SK-N-SH (cell line): Measurements from ENCODE around the gene PGLYRP4. TPM values are rescaled to one million over a fixed set of nuclear protein-coding genes. Genes with fewer than 3 reads are reported as not detected.

Experiments
- CTCF ChIA-PET: fragments of 300-600, 350-600 bp; formaldehyde crosslinking; extraction: SDS; loops from one replicate; lab custom pipeline; 2021; lab: Yijun Ruan, JAX
- POLR2A ChIA-PET: fragments of 350-600 bp; sonication (Branson Sonifier 250); formaldehyde crosslinking; extraction: SDS; loops from one replicate; lab custom pipeline; 2020; ENCODE audit warnings: antibody characterized with exemption, inconsistent platforms; lab: Yijun Ruan, JAX
- DNase-seq: peaks from one replicate; pipeline ENCODE4 v3.0.0; 2012
- H2AFZ ChIP-seq: fragments of 200-600 bp; sonication (generic); 2 replicates; pipeline ENCODE4 v1.8.1; 2016; ENCODE audit warnings: antibody characterized with exemption, mild to moderate bottlenecking, low read depth
- H3F3A ChIP-seq: fragments of 200-600 bp; sonication (generic); replicated peaks from 2 replicates; pipeline ENCODE3; 2016; ENCODE audit warnings: antibody characterized with exemption, mild to moderate bottlenecking; ENCODE audit not compliant: insufficient read depth
- H3K27ac ChIP-seq, 2 experiments: fragments of 200-500 bp in 1 of 2; fragments of 200-600 bp in 1 of 2; sonication (Bioruptor generic) in 1 of 2; sonication (generic), shearing (Covaris generic) in 1 of 2; 2 replicates each; pipeline versions ENCODE4 v1.5.1 to v1.6.1; 2014 to 2016; ENCODE audit warnings: low read depth in 2 of 2, inconsistent platforms in 1 of 2, low read length in 1 of 2, mild to moderate bottlenecking in 1 of 2, mixed read lengths in 1 of 2
- H3K27me3 ChIP-seq: fragments of 200-600 bp; sonication (generic), shearing (Covaris generic); 2 replicates; pipeline ENCODE4 v1.6.1; 2016; ENCODE audit warnings: mixed run types; ENCODE audit not compliant: insufficient read depth
- H3K36me3 ChIP-seq, 2 experiments: fragments of 200-500 bp in 1 of 2; fragments of 200-600 bp in 1 of 2; sonication (Bioruptor generic) in 1 of 2; sonication (generic) in 1 of 2; replicated peaks in 1 of 2; 2 replicates each; pipeline versions ENCODE3 to v1.5.1; 2014 to 2016; ENCODE audit warnings: low read length in 1 of 2, mild to moderate bottlenecking in 1 of 2; ENCODE audit not compliant: insufficient read depth in 2 of 2, control insufficient read depth in 1 of 2
- H3K4me1 ChIP-seq, 2 experiments: fragments of 200-500 bp in 1 of 2; fragments of 200-600 bp in 1 of 2; sonication (Bioruptor generic) in 1 of 2; sonication (generic), shearing (Covaris generic) in 1 of 2; 2 replicates each; pipeline versions ENCODE4 v1.5.1 to v1.6.1; 2014 to 2016; ENCODE audit warnings: low read depth in 1 of 2, low read length in 1 of 2, mixed run types in 1 of 2; ENCODE audit not compliant: insufficient read depth in 2 of 2, control insufficient read depth in 1 of 2
- H3K4me2 ChIP-seq: fragments of 200-600 bp; sonication (generic), shearing (Covaris generic); 2 replicates; pipeline ENCODE4 v1.6.1; 2017; ENCODE audit warnings: mixed run types
- H3K4me3 ChIP-seq, 2 experiments: fragments of 200-500 bp in 1 of 2; fragments of 200-600 bp in 1 of 2; sonication (Bioruptor generic) in 1 of 2; sonication (generic), shearing (Covaris generic) in 1 of 2; 2 replicates each; pipeline versions ENCODE4 v1.5.1 to v1.8.1; 2014 to 2016; ENCODE audit warnings: low read depth in 2 of 2, inconsistent platforms in 1 of 2, low read length in 1 of 2, mild to moderate bottlenecking in 1 of 2, mixed read lengths in 1 of 2, moderate library complexity in 1 of 2
- H3K79me2 ChIP-seq: fragments of 200-600 bp; sonication (generic); 2 replicates; pipeline ENCODE4 v1.8.1; 2017; ENCODE audit warnings: mild to moderate bottlenecking; ENCODE audit not compliant: insufficient read depth
- H3K9ac ChIP-seq: fragments of 200-600 bp; sonication (generic); 2 replicates; pipeline ENCODE4 v1.6.1; 2017; ENCODE audit warnings: mixed run types
- H3K9me2 ChIP-seq: fragments of 200-600 bp; sonication (generic); 2 replicates; pipeline ENCODE4 v1.6.1; 2017; ENCODE audit warnings: mixed run types
- H3K9me3 ChIP-seq: fragments of 200-600 bp; sonication (generic); 2 replicates; pipeline ENCODE4 v1.6.1; 2017; ENCODE audit warnings: mixed run types, mild to moderate bottlenecking, moderate library complexity
- H4K20me1 ChIP-seq: fragments of 200-600 bp; sonication (generic); 2 replicates; pipeline ENCODE4 v1.6.1; 2017; ENCODE audit warnings: mild to moderate bottlenecking, mixed run types; ENCODE audit not compliant: insufficient read depth
- EZH2phosphoT487 ChIP-seq: fragments of 200-600 bp; sonication (generic); IDR thresholded peaks from 2 replicates; pipeline ENCODE4 v1.6.1; 2017; ENCODE audit warnings: low read depth, mixed run types, mild to moderate bottlenecking, antibody characterized with exemption, moderate library complexity, borderline replicate concordance
- FOSL2 ChIP-seq: IDR thresholded peaks from 2 replicates; pipeline ENCODE4 v1.4.0; 2012; ENCODE audit warnings: low read depth, mild to moderate bottlenecking, moderate library complexity, borderline replicate concordance
- FOXM1 ChIP-seq: IDR thresholded peaks from 2 replicates; pipeline ENCODE4 v1.4.0; 2012; ENCODE audit warnings: low read depth, mild to moderate bottlenecking
- GABPA ChIP-seq: IDR thresholded peaks from 2 replicates; pipeline ENCODE4 v1.4.0; 2012; ENCODE audit warnings: low read depth, mild to moderate bottlenecking
- GATA2 ChIP-seq: sonication (generic); formaldehyde crosslinking; IDR thresholded peaks from 2 replicates; pipeline ENCODE4 v1.5.0; 2020; ENCODE audit warnings: mild to moderate bottlenecking, missing genetic modification reagents
- NRF1 ChIP-seq: IDR thresholded peaks from 2 replicates; pipeline ENCODE4 v1.6.1; 2012; ENCODE audit warnings: low read depth, mild to moderate bottlenecking, low read length
- POLR2AphosphoS5 ChIP-seq: IDR thresholded peaks from 2 replicates; pipeline ENCODE4 v1.6.1; 2012; ENCODE audit warnings: low read depth, low read length
- RAD21 ChIP-seq: IDR thresholded peaks from 2 replicates; pipeline ENCODE4 v1.6.1; 2012; ENCODE audit warnings: mild to moderate bottlenecking, low read length
- RCOR1 ChIP-seq: fragments of 150-350 bp; IDR thresholded peaks from 2 replicates; pipeline ENCODE4 v1.6.1; 2017; ENCODE audit warnings: antibody characterized with exemption, low read length
- RXRA ChIP-seq: IDR thresholded peaks from 2 replicates; pipeline ENCODE4 v1.4.0; 2012; ENCODE audit warnings: low read depth, mild to moderate bottlenecking, borderline replicate concordance
- SIN3A ChIP-seq: IDR thresholded peaks from 2 replicates; pipeline ENCODE4 v1.6.1; 2012; ENCODE audit warnings: low read depth, mild to moderate bottlenecking, low read length, moderate library complexity, borderline replicate concordance
- TAF1 ChIP-seq: IDR thresholded peaks from 2 replicates; pipeline ENCODE4 v1.6.1; 2012; ENCODE audit warnings: low read depth, mild to moderate bottlenecking, low read length, moderate library complexity, borderline replicate concordance
- WGBS: methylation state at CpG from one replicate; pipeline ENCODE4 v1.1.6; 2017; ENCODE audit warnings: low lambda C conversion rate; 5-methylcytosine and 5-hydroxymethylcytosine counted together
- polyA plus RNA-seq, 3 experiments: library from polyadenylated mRNA; depleted of rRNA; stranded (reverse); fragments of >200 nt; gene quantifications; 2 replicates each; pipeline ENCODE4 v1.2.3, GENCODE V29; 2012
- TF ChIP-seq, protein P1 (sequence below): fragments of 200-600 bp; sonication (generic); IDR thresholded peaks from 2 replicates; pipeline ENCODE4 v1.6.1; 2017; ENCODE audit warnings: antibody characterized with exemption, mild to moderate bottlenecking, moderate library complexity
- TF ChIP-seq, protein P2 (sequence below): fragments of 150-350 bp; IDR thresholded peaks from 2 replicates; pipeline ENCODE4 v1.6.1; 2016; ENCODE audit warnings: mild to moderate bottlenecking, low read depth, low read length
- TF ChIP-seq, protein P3 (sequence below): IDR thresholded peaks from 2 replicates; pipeline ENCODE4 v1.6.1; 2012; ENCODE audit warnings: mild to moderate bottlenecking, low read depth, low read length, moderate library complexity
- TF ChIP-seq, protein P4 (sequence below): IDR thresholded peaks from 2 replicates; pipeline ENCODE4 v1.4.0; 2012; ENCODE audit warnings: low read depth, borderline replicate concordance
- TF ChIP-seq, protein P5 (sequence below): IDR thresholded peaks from 2 replicates; pipeline ENCODE4 v1.4.0; 2012; ENCODE audit warnings: low read depth

PGLYRP4 gene
- polyA plus RNA-seq, 1 of the 3 experiments (the other 2 are of a cell fraction) = not detected

DNA sequence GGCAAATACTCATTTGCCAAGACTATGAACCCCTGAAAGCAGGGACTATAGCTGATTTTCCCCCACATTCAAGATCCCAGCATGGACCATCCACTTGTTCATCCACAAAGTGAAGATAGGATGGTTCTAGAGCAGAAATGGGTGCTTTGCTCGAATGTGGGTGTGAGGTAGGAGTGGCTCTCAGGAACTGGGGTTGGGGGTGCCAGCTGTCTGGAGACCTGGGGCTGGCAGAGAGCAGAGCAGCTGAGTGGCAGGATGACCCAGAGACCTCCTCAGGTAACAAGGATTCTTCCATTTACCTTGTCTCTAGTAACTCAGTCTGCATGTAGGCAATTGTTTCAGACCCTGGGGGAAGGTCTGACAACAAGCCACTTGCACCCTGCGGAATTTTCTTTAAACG is 15.0 kb upstream of the PGLYRP4 start:
- WGBS = 0% methylated on average over 3 of the region's 3 CpGs
- Histone ChIP-seq H3K4me3 (no peak overlapping the region), H3F3A (no peaks in the 10 kb centered on the region), H3K9me3 (no peaks in the 10 kb centered on the region), H3K9ac (no peak overlapping the region), H3K27me3 (peaks cover 42% of the 10 kb centered on the region), H3K4me1 (no peaks in the 10 kb centered on the region), H2AFZ (no peak overlapping the region), H3K27ac (no peak overlapping the region), H3K36me3 (no peaks in the 10 kb centered on the region), H4K20me1 (no peaks in the 10 kb centered on the region), H3K79me2 (no peaks in the 10 kb centered on the region), H3K9me2 (no peaks in the 10 kb centered on the region), H3K4me2 (no peak overlapping the region)
- TF ChIP-seq SIN3A (no peak), GABPA (no peak), FOXM1 (no peak), RCOR1 (no peak), RXRA (no peak), NRF1 (no peak), RAD21 (no peak), TAF1 (no peak), FOSL2 (no peak), GATA2 (CRISPR knock-in tag) (no peak), EZH2phosphoT487 (no peak), POLR2AphosphoS5 (no peak)
- TF ChIP-seq, protein P1, sequence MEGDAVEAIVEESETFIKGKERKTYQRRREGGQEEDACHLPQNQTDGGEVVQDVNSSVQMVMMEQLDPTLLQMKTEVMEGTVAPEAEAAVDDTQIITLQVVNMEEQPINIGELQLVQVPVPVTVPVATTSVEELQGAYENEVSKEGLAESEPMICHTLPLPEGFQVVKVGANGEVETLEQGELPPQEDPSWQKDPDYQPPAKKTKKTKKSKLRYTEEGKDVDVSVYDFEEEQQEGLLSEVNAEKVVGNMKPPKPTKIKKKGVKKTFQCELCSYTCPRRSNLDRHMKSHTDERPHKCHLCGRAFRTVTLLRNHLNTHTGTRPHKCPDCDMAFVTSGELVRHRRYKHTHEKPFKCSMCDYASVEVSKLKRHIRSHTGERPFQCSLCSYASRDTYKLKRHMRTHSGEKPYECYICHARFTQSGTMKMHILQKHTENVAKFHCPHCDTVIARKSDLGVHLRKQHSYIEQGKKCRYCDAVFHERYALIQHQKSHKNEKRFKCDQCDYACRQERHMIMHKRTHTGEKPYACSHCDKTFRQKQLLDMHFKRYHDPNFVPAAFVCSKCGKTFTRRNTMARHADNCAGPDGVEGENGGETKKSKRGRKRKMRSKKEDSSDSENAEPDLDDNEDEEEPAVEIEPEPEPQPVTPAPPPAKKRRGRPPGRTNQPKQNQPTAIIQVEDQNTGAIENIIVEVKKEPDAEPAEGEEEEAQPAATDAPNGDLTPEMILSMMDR = no peak
- TF ChIP-seq, protein P2, sequence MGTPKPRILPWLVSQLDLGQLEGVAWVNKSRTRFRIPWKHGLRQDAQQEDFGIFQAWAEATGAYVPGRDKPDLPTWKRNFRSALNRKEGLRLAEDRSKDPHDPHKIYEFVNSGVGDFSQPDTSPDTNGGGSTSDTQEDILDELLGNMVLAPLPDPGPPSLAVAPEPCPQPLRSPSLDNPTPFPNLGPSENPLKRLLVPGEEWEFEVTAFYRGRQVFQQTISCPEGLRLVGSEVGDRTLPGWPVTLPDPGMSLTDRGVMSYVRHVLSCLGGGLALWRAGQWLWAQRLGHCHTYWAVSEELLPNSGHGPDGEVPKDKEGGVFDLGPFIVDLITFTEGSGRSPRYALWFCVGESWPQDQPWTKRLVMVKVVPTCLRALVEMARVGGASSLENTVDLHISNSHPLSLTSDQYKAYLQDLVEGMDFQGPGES = no peak
- TF ChIP-seq, protein P3, sequence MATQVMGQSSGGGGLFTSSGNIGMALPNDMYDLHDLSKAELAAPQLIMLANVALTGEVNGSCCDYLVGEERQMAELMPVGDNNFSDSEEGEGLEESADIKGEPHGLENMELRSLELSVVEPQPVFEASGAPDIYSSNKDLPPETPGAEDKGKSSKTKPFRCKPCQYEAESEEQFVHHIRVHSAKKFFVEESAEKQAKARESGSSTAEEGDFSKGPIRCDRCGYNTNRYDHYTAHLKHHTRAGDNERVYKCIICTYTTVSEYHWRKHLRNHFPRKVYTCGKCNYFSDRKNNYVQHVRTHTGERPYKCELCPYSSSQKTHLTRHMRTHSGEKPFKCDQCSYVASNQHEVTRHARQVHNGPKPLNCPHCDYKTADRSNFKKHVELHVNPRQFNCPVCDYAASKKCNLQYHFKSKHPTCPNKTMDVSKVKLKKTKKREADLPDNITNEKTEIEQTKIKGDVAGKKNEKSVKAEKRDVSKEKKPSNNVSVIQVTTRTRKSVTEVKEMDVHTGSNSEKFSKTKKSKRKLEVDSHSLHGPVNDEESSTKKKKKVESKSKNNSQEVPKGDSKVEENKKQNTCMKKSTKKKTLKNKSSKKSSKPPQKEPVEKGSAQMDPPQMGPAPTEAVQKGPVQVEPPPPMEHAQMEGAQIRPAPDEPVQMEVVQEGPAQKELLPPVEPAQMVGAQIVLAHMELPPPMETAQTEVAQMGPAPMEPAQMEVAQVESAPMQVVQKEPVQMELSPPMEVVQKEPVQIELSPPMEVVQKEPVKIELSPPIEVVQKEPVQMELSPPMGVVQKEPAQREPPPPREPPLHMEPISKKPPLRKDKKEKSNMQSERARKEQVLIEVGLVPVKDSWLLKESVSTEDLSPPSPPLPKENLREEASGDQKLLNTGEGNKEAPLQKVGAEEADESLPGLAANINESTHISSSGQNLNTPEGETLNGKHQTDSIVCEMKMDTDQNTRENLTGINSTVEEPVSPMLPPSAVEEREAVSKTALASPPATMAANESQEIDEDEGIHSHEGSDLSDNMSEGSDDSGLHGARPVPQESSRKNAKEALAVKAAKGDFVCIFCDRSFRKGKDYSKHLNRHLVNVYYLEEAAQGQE = no peak
- TF ChIP-seq, protein P4, sequence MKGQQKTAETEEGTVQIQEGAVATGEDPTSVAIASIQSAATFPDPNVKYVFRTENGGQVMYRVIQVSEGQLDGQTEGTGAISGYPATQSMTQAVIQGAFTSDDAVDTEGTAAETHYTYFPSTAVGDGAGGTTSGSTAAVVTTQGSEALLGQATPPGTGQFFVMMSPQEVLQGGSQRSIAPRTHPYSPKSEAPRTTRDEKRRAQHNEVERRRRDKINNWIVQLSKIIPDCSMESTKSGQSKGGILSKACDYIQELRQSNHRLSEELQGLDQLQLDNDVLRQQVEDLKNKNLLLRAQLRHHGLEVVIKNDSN = no peak
- TF ChIP-seq, protein P5, sequence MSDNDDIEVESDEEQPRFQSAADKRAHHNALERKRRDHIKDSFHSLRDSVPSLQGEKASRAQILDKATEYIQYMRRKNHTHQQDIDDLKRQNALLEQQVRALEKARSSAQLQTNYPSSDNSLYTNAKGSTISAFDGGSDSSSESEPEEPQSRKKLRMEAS = no peak
- no peak for DNase-seq
- POLR2A ChIA-PET = no interaction called here
- CTCF ChIA-PET = interaction anchor here (2.8 kb wide), 1 partner anchor 11 kb away, joined by 11 read pairs; no protein-coding TSS in a partner anchor
